Endodermal cell (in vitro differentiated cells): Measurements from ENCODE around the gene ZDHHC7. TPM values are rescaled to one million over a fixed set of nuclear protein-coding genes. Genes with fewer than 3 reads are reported as not detected.

ENCODE experiments used
- DNase-seq: peaks from one replicate; pipeline ENCODE4 v3.0.0-alpha.2; 2017
- H3K27ac ChIP-seq: 2 replicates; pipeline ENCODE4 v1.5.1; 2013; ENCODE audit warnings: mild to moderate bottlenecking, low read depth, low read length, moderate library complexity
- H3K27me3 ChIP-seq: 2 replicates; pipeline ENCODE4 v1.6.1; 2013; ENCODE audit warnings: mild to moderate bottlenecking, low read length, moderate library complexity; ENCODE audit not compliant: insufficient read depth, control insufficient read depth, poor library complexity, severe bottlenecking
- H3K36me3 ChIP-seq: 2 replicates; pipeline ENCODE4 v1.7.0; 2013; ENCODE audit warnings: mild to moderate bottlenecking, low read length, moderate library complexity; ENCODE audit not compliant: control insufficient read depth, insufficient read depth
- H3K4me1 ChIP-seq: one replicate; pipeline ENCODE4 v1.7.0; 2013; ENCODE audit warnings: low read length; ENCODE audit not compliant: control insufficient read depth, insufficient read depth
- H3K4me3 ChIP-seq: 2 replicates; pipeline ENCODE4 v1.5.1; 2013; ENCODE audit warnings: mild to moderate bottlenecking, low read length, moderate library complexity
- H3K9ac ChIP-seq: 2 replicates; pipeline ENCODE4 v1.6.1; 2013; ENCODE audit warnings: mild to moderate bottlenecking, low read length, moderate library complexity; ENCODE audit not compliant: poor library complexity, severe bottlenecking; ENCODE audit errors: extremely low read depth
- H3K9me3 ChIP-seq: 2 replicates; pipeline ENCODE4 v1.6.1; 2013; ENCODE audit warnings: mild to moderate bottlenecking, low read length, moderate library complexity; ENCODE audit not compliant: control insufficient read depth
- H3K27ac Mint-ChIP-seq: 2 replicates; pipeline ENCODE4 v1.8.0; 2020; ENCODE audit warnings: mixed read lengths
- H3K27me3 Mint-ChIP-seq: 2 replicates; pipeline ENCODE4 v1.8.0; 2021; ENCODE audit warnings: mild to moderate bottlenecking, mixed read lengths; ENCODE audit not compliant: insufficient read depth
- H3K36me3 Mint-ChIP-seq: 2 replicates; pipeline ENCODE4 v1.8.0; 2020; ENCODE audit warnings: low read depth, mixed read lengths
- H3K4me1 Mint-ChIP-seq: 2 replicates; pipeline ENCODE4 v1.8.0; 2020; ENCODE audit warnings: mixed read lengths
- H3K4me3 Mint-ChIP-seq: 2 replicates; pipeline ENCODE4 v1.8.0; 2020; ENCODE audit warnings: mild to moderate bottlenecking, moderate library complexity, mixed read lengths
- H3K9me3 Mint-ChIP-seq: 2 replicates; pipeline ENCODE4 v1.8.0; 2020; ENCODE audit warnings: mild to moderate bottlenecking, mixed read lengths
- CTCF ChIP-seq: fragments of 200-600 bp; sonication (generic); conservative IDR thresholded peaks from 2 replicates; pipeline ENCODE4 v1.5.0; 2021; ENCODE audit warnings: antibody characterized with exemption, mild to moderate bottlenecking
- whole genome bisulfite sequencing, 2 experiments: methylation state at CpG; one replicate each; pipeline versions ENCODE4 v1.1.5 to v1.1.7; 2013; ENCODE audit warnings: missing lambda C conversion rate in 2 of 2, mixed read lengths in 1 of 2; ENCODE audit not compliant: insufficient coverage in 1 of 2, insufficient read length in 1 of 2; 5-methylcytosine and 5-hydroxymethylcytosine counted together
- total RNA-seq, 2 donors: library from RNA; stranded (reverse); fragmentation: NEBNext Ultra II Directional in 1 of 2; extraction: Animal tissue kit (Norgen Biotek cat#: 25700) in 1 of 2; gene quantifications; 2 replicates in 1 of 2; 3 replicates in 1 of 2; pipeline ENCODE4 v1.2.1, GENCODE V29; 2021

Gene ZDHHC7
- total RNA-seq, 2 donors from 2014 or later = 58.7 to 61.8 TPM

- Mint-ChIP-seq H3K27ac (no peak overlapping the region), H3K27me3 (no peaks in the 10 kb centered on the region), H3K9me3 (no peaks in the 10 kb centered on the region), H3K4me3 (no peak overlapping the region), H3K4me1 (peaks cover 15% of the 10 kb centered on the region), H3K36me3 (no peaks in the 10 kb centered on the region)
- H3K4me1 ChIP-seq = no peaks in the 10 kb centered on the region
- no peak for DNase-seq
- H3K36me3 ChIP-seq = no peaks in the 10 kb centered on the region
- no peak overlapping the region for H3K4me3 ChIP-seq
- H3K27me3 ChIP-seq = no peaks in the 10 kb centered on the region
- no peaks in the 10 kb centered on the region for H3K9me3 ChIP-seq
- no peak overlapping the region for H3K27ac ChIP-seq
- TF ChIP-seq CTCF = no peak
- no peak overlapping the region for H3K9ac ChIP-seq
- WGBS, 2 experiments = 93 to 94% methylated on average over 19 to 23 of the region's 23 CpGs
These were observed 34.5 kb upstream of the ZDHHC7 start for GRCh38 chr16:85045641-85046471.

GRCh38 chr16:85045077-85045476, 33.7 kb upstream of the ZDHHC7 start:
- H3K9me3 Mint-ChIP-seq = no peaks in the 10 kb centered on the region

GRCh38 chr16:85042606-85043005, 31.3 kb upstream of the ZDHHC7 start:
- H3K9ac ChIP-seq = no peak overlapping the region
- H3K9me3 ChIP-seq = no peaks in the 10 kb centered on the region
- H3K4me3 ChIP-seq = no peak overlapping the region
- no peak overlapping the region for H3K27ac ChIP-seq
- Mint-ChIP-seq H3K27ac (no peak overlapping the region), H3K36me3 (no peaks in the 10 kb centered on the region), H3K27me3 (no peaks in the 10 kb centered on the region), H3K4me3 (no peak overlapping the region), H3K9me3 (no peaks in the 10 kb centered on the region), H3K4me1 (peaks cover 11% of the 10 kb centered on the region)
- H3K27me3 ChIP-seq = no peaks in the 10 kb centered on the region
- no peaks in the 10 kb centered on the region for H3K36me3 ChIP-seq
- WGBS, 2 experiments = 96 to 97% methylated on average over 4 to 5 of the region's 6 CpGs
- TF ChIP-seq CTCF = no peak
- no peaks in the 10 kb centered on the region for H3K4me1 ChIP-seq
- peak; percentile 28 for DNase-seq

More at GRCh38 chr16:85045077-85045476, 33.7 kb upstream of the ZDHHC7 start:
- Mint-ChIP-seq H3K4me3 (no peak overlapping the region), H3K4me1 (peaks cover 11% of the 10 kb centered on the region), H3K27ac (no peak overlapping the region), H3K36me3 (no peaks in the 10 kb centered on the region), H3K27me3 (no peaks in the 10 kb centered on the region)
- Histone ChIP-seq H3K36me3 (no peaks in the 10 kb centered on the region), H3K4me3 (no peak overlapping the region), H3K9ac (no peak overlapping the region), H3K9me3 (no peaks in the 10 kb centered on the region), H3K4me1 (no peaks in the 10 kb centered on the region), H3K27me3 (no peaks in the 10 kb centered on the region), H3K27ac (no peak overlapping the region)
- TF ChIP-seq CTCF = no peak
- no peak for DNase-seq
- 89 to 94% methylated on average over 2 to 3 of the region's 5 CpGs for whole genome bisulfite sequencing, 2 experiments
